HAP-1 (cell line): ENCODE data around the gene IRF6.

Experiments used
- DNase-seq, 2 experiments: peaks; one replicate each; pipeline ENCODE4 v3.0.0-alpha.2; 2016 to 2020; ENCODE audit warnings: low spot score in 2 of 2
- H3K27me3 ChIP-seq: fragments of 250-450 bp; sonication (Bioruptor Pico); 2 replicates; pipeline ENCODE4 v1.5.1; 2020; ENCODE audit warnings: low read depth, mild to moderate bottlenecking, moderate library complexity
- H3K36me3 ChIP-seq: fragments of 250-450 bp; sonication (Bioruptor Pico); replicated peaks from 2 replicates; pipeline ENCODE4 v1.5.1; 2020; ENCODE audit warnings: mild to moderate bottlenecking
- H3K4me1 ChIP-seq: fragments of 250-450 bp; sonication (Bioruptor Pico); 2 replicates; pipeline ENCODE4 v1.5.1; 2020; ENCODE audit warnings: mild to moderate bottlenecking
- H3K4me3 ChIP-seq: fragments of 250-450 bp; sonication (Bioruptor Pico); 2 replicates; pipeline ENCODE4 v1.5.1; 2020; ENCODE audit warnings: mild to moderate bottlenecking, moderate library complexity
- H3K9me3 ChIP-seq: fragments of 250-450 bp; sonication (Bioruptor Pico); 2 replicates; pipeline ENCODE4 v1.5.1; 2020; ENCODE audit warnings: mild to moderate bottlenecking, moderate library complexity
- in situ Hi-C: fragments of 300-500 bp; cut with MboI; formaldehyde crosslinking; loops from 3 replicates; pipeline ENCODE4 v1.14.3; 2020; ENCODE audit warnings: low sequenced_read_pairs, inconsistent platforms, mixed read lengths

IRF6 gene

GRCh38 chr1:209791920-209792319 is 14.0 kb downstream of the IRF6 start:
- Histone ChIP-seq H3K27me3 (no peaks in the 10 kb centered on the region), H3K4me3 (no peak overlapping the region), H3K4me1 (no peaks in the 10 kb centered on the region), H3K36me3 (no peaks in the 10 kb centered on the region), H3K9me3 (no peaks in the 10 kb centered on the region)
- in situ Hi-C loops = no loop called here
- no peak for DNase-seq

DNA sequence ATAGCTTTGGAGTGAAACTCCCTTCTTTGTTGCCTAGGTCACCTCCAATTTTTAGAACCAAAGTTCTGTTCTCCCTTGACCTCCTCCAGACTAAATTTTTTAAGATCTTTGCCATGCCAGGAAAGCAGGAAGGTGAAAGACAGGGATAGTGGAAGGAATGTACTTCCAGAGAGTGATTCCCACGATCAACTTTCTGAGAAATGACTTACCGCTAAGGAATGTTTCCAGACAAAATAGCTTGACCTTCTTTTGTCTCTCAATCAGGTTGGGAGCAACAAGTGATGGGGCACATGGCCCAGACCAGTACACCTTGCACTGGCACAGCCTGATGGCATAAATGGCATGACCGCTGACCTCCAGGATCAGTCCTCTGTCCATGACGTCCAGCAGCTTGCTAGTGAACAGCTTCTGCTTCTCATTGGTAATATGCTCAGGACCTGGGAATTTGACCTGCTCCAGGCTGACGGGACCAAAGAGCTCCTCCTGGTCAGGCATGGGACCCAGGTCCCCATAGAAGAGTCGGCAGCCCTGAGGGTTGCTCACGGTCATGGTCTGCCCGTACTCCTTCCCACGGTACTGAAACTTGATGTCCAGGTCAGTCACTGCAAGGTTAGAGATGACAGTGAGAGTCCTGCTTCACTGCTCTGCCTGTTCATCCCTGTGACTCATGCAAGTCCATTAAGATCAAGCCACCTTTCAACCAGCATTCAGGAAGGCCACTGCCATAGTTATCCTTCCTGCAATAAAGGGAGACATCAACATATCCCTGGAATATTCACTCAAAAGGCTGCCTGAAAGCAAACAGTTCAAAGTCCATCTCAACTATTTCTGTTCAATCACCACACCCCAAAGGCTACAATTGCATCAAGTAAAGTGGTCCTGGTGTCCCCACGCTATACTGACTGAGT is 15.4 kb downstream of the IRF6 start:
- Histone ChIP-seq H3K9me3 (no peaks in the 10 kb centered on the region), H3K4me3 (no peak overlapping the region), H3K36me3 (no peaks in the 10 kb centered on the region), H3K27me3 (no peaks in the 10 kb centered on the region), H3K4me1 (no peaks in the 10 kb centered on the region)
- DNase-seq = no peak
- in situ Hi-C loops = no loop called here

- in situ Hi-C loops = no loop called here
- H3K36me3 ChIP-seq = no peaks in the 10 kb centered on the region; the same call in 1 of the 2 replicates
Measured at GRCh38 chr1:209789245-209789644, 16.7 kb downstream of the IRF6 start.

GRCh38 chr1:209787551-209787950 is 18.4 kb downstream of the IRF6 start:
- Histone ChIP-seq H3K36me3 (no peaks in the 10 kb centered on the region; the same call in 1 of the 2 replicates), H3K27me3 (no peaks in the 10 kb centered on the region), H3K4me1 (peaks cover 8% of the 10 kb centered on the region), H3K9me3 (peaks cover 5% of the 10 kb centered on the region; the same call in 1 of the 2 replicates), H3K4me3 (no peak overlapping the region)
- no peak for DNase-seq
- in situ Hi-C loops = no loop called here

More at GRCh38 chr1:209789245-209789644, 16.7 kb downstream of the IRF6 start:
- Histone ChIP-seq H3K27me3 (no peaks in the 10 kb centered on the region), H3K4me1 (0 out of 2 replicates have a peak, but pooled peaks cover 3% of the 10 kb centered on the region), H3K4me3 (no peak overlapping the region), H3K9me3 (peaks cover 3% of the 10 kb centered on the region; the same call in 1 of the 2 replicates)
- DNase-seq = no peak

DNA sequence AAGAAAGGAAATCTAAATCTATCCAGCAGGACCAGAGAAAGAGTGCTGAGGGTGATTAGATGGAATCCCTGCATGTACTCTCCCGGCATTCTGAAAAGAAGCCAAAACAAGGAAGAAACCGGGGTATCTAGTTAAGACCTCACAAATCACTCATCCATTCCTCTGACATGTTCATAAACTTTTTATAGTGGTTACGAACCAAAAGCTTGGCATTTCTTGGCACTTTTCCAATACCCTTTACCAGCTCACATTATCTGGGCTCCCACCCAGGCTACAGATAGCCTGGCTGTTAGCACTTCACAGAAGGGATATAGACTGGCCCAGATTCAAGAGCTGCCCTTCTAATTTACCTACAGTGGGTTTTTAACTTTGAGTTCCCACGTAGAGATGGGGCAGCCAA is 19.8 kb downstream of the IRF6 start:
- H3K4me3 ChIP-seq = no peak overlapping the region
- in situ Hi-C loops = no loop called here
- no peaks in the 10 kb centered on the region; the same call in 1 of the 2 replicates for H3K36me3 ChIP-seq
- H3K27me3 ChIP-seq = no peaks in the 10 kb centered on the region
- H3K9me3 ChIP-seq = peaks cover 5% of the 10 kb centered on the region; the same call in 1 of the 2 replicates
- DNase-seq = no peak
- peaks cover 8% of the 10 kb centered on the region for H3K4me1 ChIP-seq

DNA sequence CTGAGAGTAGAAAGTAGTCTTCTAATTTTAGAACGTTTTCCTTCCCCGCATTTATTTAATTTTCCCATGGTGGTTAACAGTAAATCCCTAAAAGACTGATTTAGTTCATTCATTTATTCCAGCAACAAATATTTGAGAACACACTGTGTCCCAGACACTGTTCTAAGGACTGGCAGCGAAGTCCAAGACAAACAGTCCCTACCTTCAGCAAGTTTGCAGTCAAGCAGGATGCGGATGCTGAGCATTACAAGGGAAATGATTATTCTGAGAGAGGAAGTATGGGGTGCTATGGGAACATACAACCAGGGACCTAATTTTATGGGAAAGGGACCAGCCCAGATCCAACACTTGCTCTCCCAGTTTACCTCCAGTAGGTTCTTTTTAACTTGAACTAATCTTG is 20.4 kb downstream of the IRF6 start:
- Histone ChIP-seq H3K36me3 (no peaks in the 10 kb centered on the region; the same call in 1 of the 2 replicates), H3K9me3 (peaks cover 5% of the 10 kb centered on the region; the same call in 1 of the 2 replicates), H3K4me1 (peaks cover 8% of the 10 kb centered on the region), H3K27me3 (no peaks in the 10 kb centered on the region), H3K4me3 (no peak overlapping the region)
- DNase-seq = no peak
- in situ Hi-C loops = no loop called here

- in situ Hi-C loops = no loop called here
- no peaks in the 10 kb centered on the region for H3K27me3 ChIP-seq
- peak; percentile 89 to 98 for DNase-seq
Measured at GRCh38 chr1:209784265-209785169, 21.4 kb downstream of the IRF6 start, which contains the start of gene C1orf74. C1orf74 (minus strand) TSS chr1:209784559; CDS start chr1:209783634, 925 bp downstream.

GRCh38 chr1:209783386-209783785 is 22.6 kb downstream of the IRF6 start:
- in situ Hi-C loops = no loop called here
- peaks cover 5% of the 10 kb centered on the region; the same call in 1 of the 2 replicates for H3K9me3 ChIP-seq
- H3K4me1 ChIP-seq = peaks cover 8% of the 10 kb centered on the region
- no peaks in the 10 kb centered on the region for H3K27me3 ChIP-seq
- DNase-seq = no peak
- H3K4me3 ChIP-seq = no peak overlapping the region
- H3K36me3 ChIP-seq = no peaks in the 10 kb centered on the region; the same call in 1 of the 2 replicates

More at GRCh38 chr1:209784265-209785169, 21.4 kb downstream of the IRF6 start, which contains the start of gene C1orf74:
- Histone ChIP-seq H3K4me1 (peaks cover 8% of the 10 kb centered on the region), H3K4me3 (peak within 1 kb of the TSS; percentile 61), H3K36me3 (no peaks in the 10 kb centered on the region; the same call in 1 of the 2 replicates), H3K9me3 (peaks cover 5% of the 10 kb centered on the region; the same call in 1 of the 2 replicates)

DNA sequence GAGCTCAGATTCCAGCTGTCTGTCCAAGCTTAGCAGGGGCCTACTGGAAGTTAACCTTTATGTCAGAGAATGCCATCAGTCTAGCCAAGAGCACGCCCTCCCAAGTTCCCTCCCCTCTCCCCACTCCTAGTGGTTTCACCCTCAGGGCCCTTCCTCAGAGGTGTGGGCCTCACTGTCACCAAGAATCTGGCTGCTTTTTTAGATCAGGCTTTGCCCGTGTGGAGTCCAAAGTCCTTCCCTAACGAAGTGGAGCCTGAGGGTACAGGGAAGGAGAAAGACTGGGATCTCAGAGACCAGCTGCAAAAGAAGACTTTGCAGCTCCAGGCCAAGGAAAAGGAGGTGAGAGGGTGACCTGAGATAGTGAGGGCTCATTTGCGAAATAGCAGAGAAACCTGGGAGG is 25.7 kb downstream of the IRF6 start:
- in situ Hi-C loops = no loop called here
- no peak for DNase-seq
- H3K36me3 ChIP-seq = no peaks in the 10 kb centered on the region; the same call in 1 of the 2 replicates

DNA sequence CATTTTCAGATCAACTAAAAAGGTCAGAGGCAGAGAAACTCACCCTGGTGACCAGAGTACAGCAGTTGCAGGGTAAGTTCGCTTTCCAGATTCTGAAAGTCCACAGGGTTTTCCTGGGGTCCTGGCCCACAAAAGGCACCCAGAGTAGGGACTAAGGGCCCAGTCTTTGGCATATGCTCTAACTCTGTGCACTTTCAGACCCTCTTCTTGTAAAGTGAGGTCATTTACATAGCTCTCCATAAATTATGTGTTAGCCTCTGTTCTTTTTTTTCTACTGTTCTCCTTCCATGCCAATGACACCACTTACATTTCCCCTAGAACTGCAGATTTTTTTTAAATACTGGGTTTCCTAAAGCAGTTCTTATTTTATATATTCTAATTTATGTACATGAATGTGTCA is 27.8 kb downstream of the IRF6 start:
- no peak for DNase-seq
- in situ Hi-C loops = no loop called here
- Histone ChIP-seq H3K36me3 (no peaks in the 10 kb centered on the region), H3K4me3 (no peak overlapping the region), H3K4me1 (no peaks in the 10 kb centered on the region), H3K9me3 (no peaks in the 10 kb centered on the region), H3K27me3 (no peaks in the 10 kb centered on the region)

More for the DNA sequence above, 25.7 kb downstream of the IRF6 start:
- Histone ChIP-seq H3K4me1 (peaks cover 8% of the 10 kb centered on the region), H3K4me3 (no peak overlapping the region), H3K9me3 (peaks cover 5% of the 10 kb centered on the region; the same call in 1 of the 2 replicates), H3K27me3 (no peaks in the 10 kb centered on the region)

GRCh38 chr1:209777587-209777986 is 28.4 kb downstream of the IRF6 start:
- Histone ChIP-seq H3K4me3 (no peak overlapping the region), H3K4me1 (no peaks in the 10 kb centered on the region), H3K9me3 (no peaks in the 10 kb centered on the region), H3K27me3 (no peaks in the 10 kb centered on the region), H3K36me3 (no peaks in the 10 kb centered on the region)
- in situ Hi-C loops = no loop called here
- no peak for DNase-seq

- H3K4me1 ChIP-seq = no peaks in the 10 kb centered on the region
- in situ Hi-C loops = no loop called here
- no peak for DNase-seq
- no peaks in the 10 kb centered on the region for H3K36me3 ChIP-seq
- H3K4me3 ChIP-seq = no peak overlapping the region
- H3K9me3 ChIP-seq = no peaks in the 10 kb centered on the region
- no peaks in the 10 kb centered on the region for H3K27me3 ChIP-seq
Measured at GRCh38 chr1:209775678-209776077, 30.3 kb downstream of the IRF6 start.

GRCh38 chr1:209774592-209774991 is 31.4 kb downstream of the IRF6 start:
- H3K36me3 ChIP-seq = no peaks in the 10 kb centered on the region

More at GRCh38 chr1:209774592-209774991, 31.4 kb downstream of the IRF6 start:
- H3K4me3 ChIP-seq = no peak overlapping the region
- in situ Hi-C loops = no loop called here
- no peaks in the 10 kb centered on the region for H3K4me1 ChIP-seq
- no peaks in the 10 kb centered on the region for H3K9me3 ChIP-seq
- DNase-seq = no peak
- no peaks in the 10 kb centered on the region for H3K27me3 ChIP-seq
